ENCODE measurements around the gene DEPDC1.
"Not testable (repeated sequence)": the region's sequence is repeated elsewhere in the genome, so short reads cannot be mapped to it uniquely, and the experiment has no call there.

The DEPDC1 gene

GRCh38 chr1:68476626-68477025, 20.3 kb downstream of the DEPDC1 start:
- not testable (repeated sequence) for DNase-seq

GRCh38 chr1:68473060-68473459, 23.8 kb downstream of the DEPDC1 start:
- no peak for DNase-seq

DNA sequence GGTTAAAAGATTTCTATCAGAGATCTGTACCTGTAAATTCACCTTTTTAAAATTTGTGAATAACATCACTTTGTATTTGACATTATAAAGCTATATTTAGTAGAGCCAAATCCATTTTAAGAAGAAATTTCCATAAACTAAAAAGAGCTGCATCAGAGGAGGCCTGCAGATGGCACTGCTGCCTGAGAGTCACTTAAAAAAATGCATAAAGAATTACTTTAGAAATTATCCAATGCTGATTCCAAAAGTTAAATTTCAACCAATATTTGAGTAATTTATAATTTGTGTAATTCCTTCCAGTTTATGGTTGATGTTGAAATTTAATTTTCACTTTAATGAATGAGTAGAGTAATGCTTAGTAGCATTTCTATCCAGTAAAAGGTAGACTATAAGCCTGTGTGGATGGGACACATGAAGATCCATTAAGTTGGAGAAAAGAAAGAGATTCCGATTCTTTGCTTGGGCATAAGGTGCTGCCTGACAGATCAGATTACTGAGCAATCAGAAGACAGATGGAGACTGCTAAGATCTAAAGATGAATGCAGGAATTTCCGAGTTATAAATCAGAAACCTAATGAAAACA, 26.4 kb downstream of the DEPDC1 start:
- DNase-seq, result no peak

- DNase-seq, result no peak
Measured at GRCh38 chr1:68464891-68465290, 32.0 kb downstream of the DEPDC1 start.

DNA sequence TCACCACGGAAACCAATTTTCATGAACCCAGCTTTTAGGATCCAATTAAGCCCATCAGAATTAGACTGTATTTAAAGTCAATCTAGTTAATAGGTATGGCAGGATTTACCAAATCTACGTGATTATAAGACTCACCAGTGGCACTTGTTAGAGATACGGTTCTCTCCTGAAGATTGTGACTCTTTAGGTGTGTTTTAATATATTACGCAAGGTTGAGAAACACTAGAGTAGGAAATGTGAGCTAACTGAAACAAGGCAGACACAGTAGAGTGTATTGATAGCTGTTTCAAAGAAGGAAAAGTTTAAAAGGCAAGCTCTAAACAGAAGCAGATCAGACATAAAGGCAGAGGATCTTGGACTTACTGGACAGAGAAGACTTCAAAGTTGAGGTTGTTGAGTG, 35.9 kb downstream of the DEPDC1 start:
- DNase-seq, result no peak

DNA sequence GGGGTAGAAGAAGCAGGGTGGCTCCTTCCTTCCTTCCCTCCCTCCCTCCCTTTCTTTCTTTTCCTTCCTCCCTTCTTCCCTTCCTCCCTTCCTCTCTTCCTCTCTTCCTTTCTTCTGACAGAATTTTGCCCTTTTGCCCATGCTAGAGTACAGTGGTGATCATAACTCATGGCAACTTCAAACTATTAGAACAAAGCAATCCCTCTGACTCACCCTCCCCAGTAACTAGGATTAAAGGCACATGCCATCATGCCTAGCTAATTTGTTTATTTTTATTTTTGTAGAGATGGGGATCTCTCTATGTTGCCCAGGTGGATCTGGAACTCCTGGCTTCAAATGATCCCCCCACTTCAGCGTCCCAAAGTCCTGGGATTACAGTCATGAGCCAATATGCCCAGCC, 37.1 kb downstream of the DEPDC1 start:
- no peak for DNase-seq

DNA sequence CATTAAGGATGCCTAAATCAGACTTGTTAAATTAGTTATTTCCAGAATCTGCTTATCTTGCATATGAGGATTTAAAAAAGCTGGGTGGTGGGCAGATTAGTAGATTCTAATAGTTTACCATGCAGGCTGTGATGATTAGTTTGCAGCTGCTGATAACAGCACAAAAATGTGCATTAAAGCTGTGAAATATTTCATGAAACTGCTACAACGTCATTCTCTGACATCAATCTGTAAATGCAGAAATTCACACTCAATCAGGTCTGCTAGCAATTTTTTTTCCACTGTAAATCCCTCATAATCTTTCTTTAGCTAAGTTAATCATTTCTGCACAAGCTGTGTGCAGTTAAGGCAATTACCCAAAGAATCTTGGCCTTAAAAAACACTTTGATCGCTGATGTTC, 37.8 kb downstream of the DEPDC1 start:
- no peak for DNase-seq

DNA sequence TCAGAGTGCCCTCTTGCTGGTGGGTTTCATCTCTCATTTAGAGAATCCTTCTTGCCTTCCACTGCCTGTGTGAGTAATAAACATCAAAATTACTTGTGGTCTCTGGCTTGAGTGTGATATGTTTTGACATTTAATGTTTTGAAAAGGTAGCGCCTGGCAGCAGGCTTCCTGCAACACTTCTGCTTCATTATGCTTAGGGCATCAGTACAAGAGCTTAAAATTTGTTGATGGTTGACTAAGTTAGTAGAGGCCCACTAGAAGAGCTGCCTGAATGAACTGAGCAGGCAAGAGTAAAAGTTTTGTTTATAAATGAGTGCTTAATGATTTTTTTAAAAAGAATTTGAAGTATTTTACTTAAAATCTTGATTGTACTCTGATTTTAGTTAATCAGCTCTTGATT, 40.7 kb downstream of the DEPDC1 start:
- DNase-seq, result no peak

GRCh38 chr1:68454534-68454933, 42.3 kb downstream of the DEPDC1 start:
- DNase-seq, result no peak

DNA sequence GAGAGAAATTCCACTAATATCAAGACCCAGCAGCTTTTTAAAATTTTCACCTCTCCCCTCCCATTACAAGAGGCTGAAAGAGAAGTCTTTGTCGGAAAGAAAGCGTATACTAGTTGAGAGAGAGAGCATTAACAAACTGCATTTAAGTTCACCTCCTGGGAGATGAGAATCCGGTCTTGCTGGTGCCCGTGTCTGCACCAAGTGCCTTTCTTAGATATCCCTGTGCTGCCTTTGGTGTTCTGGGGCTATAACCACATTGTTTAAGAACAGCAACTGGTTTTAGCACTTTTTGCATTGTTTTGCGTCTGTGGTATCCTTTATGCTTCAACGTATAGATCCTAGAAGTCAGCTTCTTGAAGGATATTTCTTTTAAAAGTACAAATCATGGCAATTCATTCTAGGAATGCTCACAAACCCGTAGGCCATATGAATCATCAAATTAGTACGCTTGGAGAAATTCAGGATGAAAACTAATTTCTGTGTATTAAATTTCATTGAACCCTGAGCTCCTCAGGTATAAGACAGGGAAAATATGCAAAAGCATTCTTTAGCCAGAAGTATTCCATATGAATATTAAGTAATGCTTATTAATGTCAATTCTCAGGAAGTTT, 43.7 kb downstream of the DEPDC1 start:
- no peak for DNase-seq

DNA sequence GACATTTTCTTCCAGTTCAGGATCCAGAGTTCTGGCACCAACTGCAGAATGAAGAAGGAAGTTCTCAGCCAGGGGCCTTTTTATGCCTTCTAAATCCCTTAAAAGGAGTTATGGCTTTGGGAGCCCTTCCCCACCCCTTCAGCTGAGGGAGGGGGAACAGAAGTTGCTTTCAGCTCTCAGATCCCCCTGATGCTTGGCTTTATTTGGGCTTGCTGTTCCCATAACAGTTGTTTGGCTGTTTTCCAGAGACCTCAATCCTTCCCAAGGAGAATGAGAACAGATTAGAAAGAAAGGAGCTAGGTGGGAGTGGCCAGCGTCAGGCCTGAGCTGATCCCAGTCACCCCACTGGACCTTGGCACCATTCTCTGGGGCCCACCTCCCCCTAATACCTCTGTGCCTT, 47.0 kb downstream of the DEPDC1 start, which contains the start of gene RPE65:
RPE65 (minus strand) TSS at position 54 of the 400 bp plus-strand sequence; CDS start at position 5, 49 bp downstream.
- no peak for DNase-seq

- no peak for DNase-seq
Measured at GRCh38 chr1:68448365-68448764, 48.5 kb downstream of the DEPDC1 start.

- no peak for DNase-seq
Measured at GRCh38 chr1:68445709-68446108, 51.2 kb downstream of the DEPDC1 start.

DNA sequence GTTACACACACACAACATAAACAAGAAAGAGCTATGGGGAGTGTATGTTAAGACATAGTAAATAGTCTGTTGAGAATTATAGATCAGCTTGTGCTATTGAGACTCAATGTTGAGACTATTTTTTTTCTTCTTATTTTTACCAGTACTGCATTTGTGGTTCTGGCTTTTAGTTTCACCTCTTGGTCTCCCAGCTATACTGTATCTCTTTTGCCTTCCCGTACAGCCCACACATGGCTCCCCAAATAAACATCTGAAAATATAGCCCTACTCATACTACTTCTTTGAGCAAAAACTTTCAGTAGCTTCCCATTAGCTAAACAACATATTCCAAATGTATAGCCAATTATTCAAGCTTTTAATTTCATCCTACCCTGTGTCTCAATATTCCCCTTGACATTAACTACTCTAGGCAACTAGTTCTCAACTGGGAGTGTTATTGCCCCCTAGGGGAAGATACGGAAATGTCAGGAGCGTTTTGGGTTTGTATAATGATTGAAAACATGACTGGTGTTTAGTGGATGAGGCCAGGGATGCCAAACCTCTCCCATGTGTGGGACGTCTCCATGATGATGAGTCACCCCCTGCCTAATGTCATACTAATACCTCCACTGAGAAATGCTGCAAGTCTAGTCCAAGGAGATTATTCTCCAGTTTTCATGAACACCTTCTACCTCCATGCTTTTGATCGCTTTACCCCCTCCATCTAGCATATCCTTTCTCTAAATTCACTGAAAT, 53.9 kb downstream of the DEPDC1 start:
- no peak for DNase-seq

- DNase-seq, result no peak
Measured at GRCh38 chr1:68442006-68442405, 54.9 kb downstream of the DEPDC1 start.

GRCh38 chr1:68438310-68438709, 58.6 kb downstream of the DEPDC1 start:
- DNase-seq, result no peak

- no peak for DNase-seq
Measured at GRCh38 chr1:68433395-68433794, 63.5 kb downstream of the DEPDC1 start.

GRCh38 chr1:68431076-68431475, 65.8 kb downstream of the DEPDC1 start:
- no peak for DNase-seq

- no peak for DNase-seq
Measured at GRCh38 chr1:68429233-68429808, 67.6 kb downstream of the DEPDC1 start.

DNA sequence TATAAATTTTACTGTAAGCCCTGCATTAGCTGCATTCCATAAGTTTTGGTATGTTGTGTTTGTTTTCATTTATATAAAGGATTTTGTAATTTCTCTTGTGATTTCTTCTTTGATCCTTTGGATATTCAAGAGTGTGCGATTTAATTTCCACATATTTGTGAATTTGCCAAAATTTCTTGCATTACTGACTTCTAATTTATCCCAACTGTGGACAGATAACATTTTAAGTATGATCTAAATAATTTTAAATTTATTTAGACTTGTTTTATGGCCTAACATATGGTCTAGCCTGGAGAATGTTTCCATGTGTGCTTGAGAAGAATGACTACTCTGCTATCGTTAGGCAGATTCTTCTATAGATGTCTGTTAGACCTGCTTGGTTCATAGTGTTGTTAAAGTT, 70.3 kb downstream of the DEPDC1 start:
- DNase-seq, result no peak

Measured in activated CD8-positive, alpha-beta memory T cell treated with anti-CD3 and anti-CD28 coated beads, Interleukin-2, amount 50 U/mL, for 48 hours (primary cell).